Measurements from ENCODE around the gene SGSH. TPM values are rescaled to one million over a fixed set of nuclear protein-coding genes. Genes with fewer than 3 reads are reported as not detected.
"Not testable (repeated sequence)": the region's sequence is repeated elsewhere in the genome, so short reads cannot be mapped to it uniquely, and the experiment has no call there.

SGSH gene
- total RNA-seq, 1 experiment from 2014 or later: 42.8 TPM

- Histone ChIP-seq H3K4me1 (no peaks in the 10 kb centered on the region), H3K9me3 (no peaks in the 10 kb centered on the region), H3K36me3 (ENCODE audit: control insufficient read depth, insufficient read depth, low read length) (0 out of 2 replicates have a peak, but pooled peaks cover 2% of the 10 kb centered on the region), H3K27me3 (replicated peaks; ENCODE audit: control insufficient read depth, insufficient read depth, low read length) (no peaks in the 10 kb centered on the region), H3K4me3 (ENCODE audit: low read depth, low read length) (no peak overlapping the region)
- no peak for TF ChIP-seq CTCF (IDR thresholded peaks at IDR 0.05; ENCODE audit: insufficient read depth in 1 of 2, low read depth in 1 of 2, low read length in 1 of 2, severe bottlenecking in 1 of 2, unreplicated experiment in 1 of 2)
- H3K27ac Mint-ChIP-seq (ENCODE audit: unreplicated experiment): no peak overlapping the region
- no peaks in the 10 kb centered on the region for H3K4me1 Mint-ChIP-seq (ENCODE audit: low read depth, unreplicated experiment)
- peaks cover 14% of the 10 kb centered on the region for H3K36me3 Mint-ChIP-seq (ENCODE audit: insufficient read depth, unreplicated experiment)
- intact Hi-C loops (cut with micrococcal nuclease; ENCODE audit: unreplicated experiment): no loop called here
- BruUV-seq (replicated peaks): no TSS peak
- POLR2A ChIA-PET: no interaction called here
- CTCF ChIA-PET: no interaction called here
- no peak overlapping the region for H3K4me3 Mint-ChIP-seq (ENCODE audit: unreplicated experiment)
- no peaks in the 10 kb centered on the region for H3K27me3 Mint-ChIP-seq (ENCODE audit: insufficient read depth, unreplicated experiment)
- no peak for DNase-seq
- no peaks in the 10 kb centered on the region for H3K9me3 Mint-ChIP-seq (ENCODE audit: unreplicated experiment)
These were observed 24.9 kb upstream of the SGSH start for GRCh38 chr17:80244871-80245509.

- H3K4me3 ChIP-seq (ENCODE audit: low read depth, low read length); H3K9me3 Mint-ChIP-seq (ENCODE audit: unreplicated experiment); DNase-seq; POLR2A ChIA-PET; H3K4me1 ChIP-seq; H3K36me3 ChIP-seq (ENCODE audit: control insufficient read depth, insufficient read depth, low read length); H3K9me3 ChIP-seq; H3K27ac Mint-ChIP-seq (ENCODE audit: unreplicated experiment); H3K27me3 Mint-ChIP-seq (ENCODE audit: insufficient read depth, unreplicated experiment); CTCF ChIA-PET; H3K27me3 ChIP-seq (replicated peaks; ENCODE audit: control insufficient read depth, insufficient read depth, low read length); H3K4me1 Mint-ChIP-seq (ENCODE audit: low read depth, unreplicated experiment); H3K4me3 Mint-ChIP-seq (ENCODE audit: unreplicated experiment); intact Hi-C loops (cut with micrococcal nuclease; ENCODE audit: unreplicated experiment); BruUV-seq (replicated peaks): not testable (repeated sequence)
- peaks cover 18% of the 10 kb centered on the region for H3K36me3 Mint-ChIP-seq (ENCODE audit: insufficient read depth, unreplicated experiment)
These were observed 24.3 kb upstream of the SGSH start for GRCh38 chr17:80244448-80244847.

GRCh38 chr17:80243526-80244433 is 23.6 kb upstream of the SGSH start:
- no peaks in the 10 kb centered on the region for H3K9me3 Mint-ChIP-seq (ENCODE audit: unreplicated experiment)
- intact Hi-C loops (cut with micrococcal nuclease; ENCODE audit: unreplicated experiment): no loop called here
- no peaks in the 10 kb centered on the region for H3K4me1 ChIP-seq
- no peak overlapping the region for H3K4me3 ChIP-seq (ENCODE audit: low read depth, low read length)
- CTCF ChIA-PET: no interaction called here
- H3K27me3 Mint-ChIP-seq (ENCODE audit: insufficient read depth, unreplicated experiment): no peaks in the 10 kb centered on the region
- H3K27me3 ChIP-seq (replicated peaks; ENCODE audit: control insufficient read depth, insufficient read depth, low read length): no peaks in the 10 kb centered on the region
- POLR2A ChIA-PET: no interaction called here
- H3K36me3 ChIP-seq (ENCODE audit: control insufficient read depth, insufficient read depth, low read length): 0 out of 2 replicates have a peak, but pooled peaks cover 2% of the 10 kb centered on the region
- H3K4me3 Mint-ChIP-seq (ENCODE audit: unreplicated experiment): no peak overlapping the region
- H3K36me3 Mint-ChIP-seq (ENCODE audit: insufficient read depth, unreplicated experiment): peaks cover 21% of the 10 kb centered on the region
- H3K9me3 ChIP-seq: no peaks in the 10 kb centered on the region
- DNase-seq: no peak
- H3K27ac Mint-ChIP-seq (ENCODE audit: unreplicated experiment): no peak overlapping the region
- H3K4me1 Mint-ChIP-seq (ENCODE audit: low read depth, unreplicated experiment): no peaks in the 10 kb centered on the region
- TF ChIP-seq CTCF (IDR thresholded peaks at IDR 0.05; ENCODE audit: insufficient read depth in 1 of 2, low read depth in 1 of 2, low read length in 1 of 2, severe bottlenecking in 1 of 2, unreplicated experiment in 1 of 2): no peak
- BruUV-seq (replicated peaks): no TSS peak

Measured in Caco-2 (cell line).